Muscle of arm (tissue), 12 donors: ENCODE results near the gene WDR59. TPM values are rescaled to one million over a fixed set of nuclear protein-coding genes. Genes with fewer than 3 reads are reported as not detected.
"Not testable (repeated sequence)": the region's sequence is repeated elsewhere in the genome, so short reads cannot be mapped to it uniquely, and the experiment has no call there.

Experiments used
- DNase-seq: peaks from one replicate; pipeline ENCODE4 v3.0.0-alpha.2; 2013
- polyA plus RNA-seq, 12 donors: library from polyadenylated mRNA; unstranded; fragments of 120-200 nt; gene quantifications; one replicate each; pipeline ENCODE4 v1.2.1, GENCODE V29; 2013; ENCODE audit not compliant: insufficient read length in 12 of 12

WDR59 gene
- polyA plus RNA-seq, 12 donors, result 37.0 to 84.5 (median 48.7) TPM; not detected in 1

- no peak for DNase-seq
Observed at GRCh38 chr16:74921051-74921450, 63.9 kb downstream of the WDR59 start.

- DNase-seq, result no peak
Observed at GRCh38 chr16:74909665-74910064, 75.3 kb downstream of the WDR59 start.

GRCh38 chr16:74908759-74909158 is 76.2 kb downstream of the WDR59 start:
- DNase-seq, result not testable (repeated sequence)

GRCh38 chr16:74903901-74904678 is 80.8 kb downstream of the WDR59 start:
- no peak for DNase-seq

- no peak for DNase-seq
Observed at GRCh38 chr16:74903120-74903519, 81.8 kb downstream of the WDR59 start.

GRCh38 chr16:74902161-74902560 is 82.8 kb downstream of the WDR59 start:
- no peak for DNase-seq

GRCh38 chr16:74901606-74902005 is 83.3 kb downstream of the WDR59 start:
- DNase-seq, result no peak

- no peak for DNase-seq
Observed at GRCh38 chr16:74899816-74900215, 85.1 kb downstream of the WDR59 start.

- peak; percentile 10 for DNase-seq
Observed at GRCh38 chr16:74898659-74899058, 86.3 kb downstream of the WDR59 start.

- DNase-seq, result no peak
Observed at GRCh38 chr16:74896389-74897370, 88.2 kb downstream of the WDR59 start.

- peak; percentile 56 for DNase-seq
Observed at GRCh38 chr16:74893541-74893940, 91.4 kb downstream of the WDR59 start.

- no peak for DNase-seq
Observed at GRCh38 chr16:74892574-74893461, 92.1 kb downstream of the WDR59 start.

GRCh38 chr16:74888888-74889287 is 96.0 kb downstream of the WDR59 start:
- DNase-seq, result no peak

- no peak for DNase-seq
Observed at GRCh38 chr16:74888232-74888862, 96.6 kb downstream of the WDR59 start.

GRCh38 chr16:74887084-74887483 is 97.8 kb downstream of the WDR59 start:
- DNase-seq, result no peak

GRCh38 chr16:74877706-74878105 is 107.2 kb downstream of the WDR59 start:
- no peak for DNase-seq

- DNase-seq, result no peak
Observed at GRCh38 chr16:74874912-74875546, 109.9 kb downstream of the WDR59 start.

GRCh38 chr16:74874123-74874522 is 110.8 kb downstream of the WDR59 start:
- no peak for DNase-seq

GRCh38 chr16:74872302-74872701 is 112.6 kb downstream of the WDR59 start:
- no peak for DNase-seq

- DNase-seq, result no peak
Observed at GRCh38 chr16:74871608-74872007, 113.3 kb downstream of the WDR59 start.

- no peak for DNase-seq
Observed at GRCh38 chr16:74868501-74868900, 116.4 kb downstream of the WDR59 start.
